Immature natural killer cell (primary cell): ENCODE measurements around the gene TNFSF10. TPM values are rescaled to one million over a fixed set of nuclear protein-coding genes. Genes with fewer than 3 reads are reported as not detected.

Experiments
- DNase-seq, 3 donors: peaks; one replicate each; pipeline ENCODE4 v3.0.0; 2022; ENCODE audit warnings: mixed read lengths in 1 of 3
- H3K27ac Mint-ChIP-seq, 6 donors: one replicate each; pipeline ENCODE4 v1.8.0; 2020; ENCODE audit warnings: mixed read lengths in 6 of 6, mild to moderate bottlenecking in 5 of 6, inconsistent platforms in 4 of 6, moderate library complexity in 3 of 6
- H3K27me3 Mint-ChIP-seq, 3 donors: one replicate each; pipeline ENCODE4 v1.8.0; 2020 to 2021; ENCODE audit warnings: low read depth in 3 of 3, mild to moderate bottlenecking in 3 of 3, mixed read lengths in 3 of 3, moderate library complexity in 3 of 3, inconsistent platforms in 1 of 3
- H3K36me3 Mint-ChIP-seq, 3 donors: one replicate each; pipeline ENCODE4 v1.8.0; 2020; ENCODE audit warnings: mixed read lengths in 3 of 3, inconsistent platforms in 2 of 3, mild to moderate bottlenecking in 2 of 3
- H3K4me1 Mint-ChIP-seq, 2 donors: one replicate each; pipeline ENCODE4 v1.8.0; 2020; ENCODE audit warnings: inconsistent platforms in 2 of 2, mild to moderate bottlenecking in 2 of 2, mixed read lengths in 2 of 2, moderate library complexity in 1 of 2
- H3K4me3 Mint-ChIP-seq, 5 donors: one replicate each; pipeline ENCODE4 v1.8.0; 2020; ENCODE audit warnings: mild to moderate bottlenecking in 5 of 5, mixed read lengths in 5 of 5, inconsistent platforms in 3 of 5, moderate library complexity in 3 of 5
- H3K9me3 Mint-ChIP-seq, 6 donors: one replicate each; pipeline ENCODE4 v1.8.0; 2020; ENCODE audit warnings: mild to moderate bottlenecking in 6 of 6, mixed read lengths in 6 of 6, inconsistent platforms in 4 of 6, moderate library complexity in 3 of 6
- polyA plus RNA-seq, 3 donors: library from polyadenylated mRNA; unstranded; fragments of 300-500 nt; fragmentation: Illumina TruSeq; gene quantifications; one replicate each; pipeline ENCODE4 v1.2.3, GENCODE V29; 2021

Gene TNFSF10
- polyA plus RNA-seq, 3 donors from 2014 or later: 30.8 to 49.7 (median 44.6) TPM

DNA sequence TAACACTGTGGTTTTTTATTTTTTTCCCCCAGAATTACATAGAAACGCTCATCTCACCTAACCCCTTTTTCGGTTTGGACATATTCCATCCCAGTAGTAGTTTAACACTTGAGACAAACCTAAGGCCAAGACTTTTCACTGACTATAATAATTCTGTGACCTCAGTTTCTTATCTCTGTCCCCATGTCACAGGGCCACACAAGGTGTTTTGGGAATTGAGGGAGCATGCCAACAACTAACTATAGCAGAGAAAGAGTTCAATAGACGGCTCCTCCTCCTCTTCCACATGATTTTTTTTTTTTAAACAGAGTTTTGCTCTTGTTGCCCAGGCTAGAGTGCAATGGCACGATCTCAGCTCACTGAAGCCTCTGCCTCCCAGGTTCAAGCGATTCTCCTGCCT, 47.5 kb downstream of the TNFSF10 start:
- Mint-ChIP-seq H3K9me3 (peaks cover 0 to 8% (median 0%) of the 10 kb centered on the region in 6 donors), H3K27me3 (peaks cover 0 to 3% (median 0%) of the 10 kb centered on the region in 3 donors), H3K4me1 (peaks cover 11 to 13% of the 10 kb centered on the region in 2 donors), H3K36me3 (peaks cover 0 to 3% (median 0%) of the 10 kb centered on the region in 3 donors), H3K4me3 (peak overlapping the region in 1 of 5 donors; percentile 1), H3K27ac (no peak overlapping the region)
- DNase-seq: no peak

- no peak for DNase-seq
- H3K36me3 Mint-ChIP-seq: peaks cover 0 to 3% (median 0%) of the 10 kb centered on the region in 3 donors
- peaks cover 5 to 7% of the 10 kb centered on the region in 2 donors for H3K4me1 Mint-ChIP-seq
- H3K4me3 Mint-ChIP-seq: no peak overlapping the region
- H3K27ac Mint-ChIP-seq: no peak overlapping the region
- peaks cover 0 to 8% (median 0%) of the 10 kb centered on the region in 6 donors for H3K9me3 Mint-ChIP-seq
- peaks cover 2 to 7% (median 4%) of the 10 kb centered on the region in 3 donors for H3K27me3 Mint-ChIP-seq
These were observed 51.3 kb downstream of the TNFSF10 start for GRCh38 chr3:172471903-172472302.

DNA sequence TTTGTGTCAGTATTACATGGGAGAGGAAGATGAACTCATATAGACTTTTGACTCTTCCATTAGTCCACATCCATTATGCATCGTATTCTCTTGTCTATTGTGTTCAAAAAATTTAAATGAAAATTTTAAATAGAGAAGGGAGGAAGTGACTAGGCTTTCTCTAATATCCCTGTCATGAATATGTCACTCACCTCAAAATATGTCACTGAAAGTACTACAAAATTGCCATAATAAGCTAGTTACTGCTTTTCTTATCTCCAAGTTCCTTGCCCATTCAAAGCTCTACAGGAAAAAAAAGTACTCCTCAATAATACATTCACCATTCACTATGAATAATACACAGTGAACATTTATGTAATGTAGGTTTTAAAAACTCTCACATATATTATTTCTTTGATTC, 52.6 kb downstream of the TNFSF10 start:
- H3K27ac Mint-ChIP-seq: no peak overlapping the region
- peaks cover 0 to 8% (median 0%) of the 10 kb centered on the region in 6 donors for H3K9me3 Mint-ChIP-seq
- H3K27me3 Mint-ChIP-seq: peaks cover 4 to 8% (median 5%) of the 10 kb centered on the region in 3 donors
- H3K4me3 Mint-ChIP-seq: no peak overlapping the region
- H3K36me3 Mint-ChIP-seq: peaks cover 0 to 3% (median 0%) of the 10 kb centered on the region in 3 donors
- no peak for DNase-seq
- no peaks in the 10 kb centered on the region for H3K4me1 Mint-ChIP-seq

DNA sequence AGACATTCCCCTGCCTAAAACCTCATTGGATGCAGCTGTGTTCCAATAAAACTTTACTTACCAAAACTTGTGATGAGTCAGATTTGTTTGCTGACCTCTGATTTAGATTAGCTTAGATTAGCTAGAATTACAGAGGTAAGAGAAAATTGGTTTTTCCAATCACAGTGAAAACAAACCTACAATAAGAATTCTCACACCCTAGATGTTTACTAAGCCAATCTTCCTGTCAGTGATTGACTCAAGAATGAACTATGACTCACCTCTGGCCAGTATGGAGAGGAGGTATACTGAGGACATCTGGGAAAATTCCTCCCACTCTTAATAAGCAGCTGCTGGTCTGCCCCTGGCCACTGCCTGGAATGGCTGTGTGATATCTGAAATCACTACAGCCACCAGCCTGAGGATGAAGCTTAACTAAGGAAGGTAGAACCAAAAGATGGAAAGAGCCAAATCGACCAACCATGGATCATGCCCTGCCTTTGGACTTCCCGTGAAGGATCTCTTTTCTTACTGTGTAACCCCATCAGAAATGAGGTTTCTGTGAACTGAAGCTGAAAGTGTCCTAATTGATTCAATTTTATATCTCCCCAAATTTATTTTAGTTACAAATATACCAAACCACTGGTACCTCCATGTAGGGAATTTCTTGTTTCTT, 55.9 kb downstream of the TNFSF10 start:
- Mint-ChIP-seq H3K9me3 (peaks cover 0 to 8% (median 0%) of the 10 kb centered on the region in 6 donors), H3K36me3 (peaks cover 0 to 3% (median 0%) of the 10 kb centered on the region in 3 donors), H3K27ac (no peak overlapping the region)

GRCh38 chr3:172466553-172467130, 56.6 kb downstream of the TNFSF10 start:
- Mint-ChIP-seq H3K27ac (no peak overlapping the region), H3K4me3 (no peak overlapping the region)

More for the DNA sequence above, 55.9 kb downstream of the TNFSF10 start:
- no peaks in the 10 kb centered on the region for H3K4me1 Mint-ChIP-seq
- no peak overlapping the region for H3K4me3 Mint-ChIP-seq
- peaks cover 4 to 9% (median 8%) of the 10 kb centered on the region in 3 donors for H3K27me3 Mint-ChIP-seq
- no peak for DNase-seq

DNA sequence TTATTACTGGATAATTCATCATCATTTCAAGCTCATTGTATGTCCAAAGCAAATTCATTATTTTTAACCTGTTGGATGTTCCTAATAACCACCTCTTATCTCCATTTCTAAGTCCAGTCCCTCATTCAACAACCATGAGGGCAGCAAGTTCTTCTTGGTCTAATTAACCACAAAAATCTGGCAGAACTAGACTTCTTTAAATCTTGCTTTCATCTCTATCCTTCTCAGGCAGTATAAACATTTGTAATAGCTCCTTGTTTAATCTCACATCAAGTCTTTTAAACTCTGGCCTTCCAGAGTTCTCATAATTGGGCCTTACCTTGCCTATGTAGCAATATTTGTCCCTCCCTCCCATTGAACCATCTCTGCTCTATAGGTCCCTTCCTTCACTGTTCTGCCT, 57.9 kb downstream of the TNFSF10 start:
- peaks cover 4 to 9% (median 8%) of the 10 kb centered on the region in 3 donors for H3K27me3 Mint-ChIP-seq
- H3K4me1 Mint-ChIP-seq: no peaks in the 10 kb centered on the region
- peaks cover 0 to 2% (median 0%) of the 10 kb centered on the region in 6 donors for H3K9me3 Mint-ChIP-seq
- H3K27ac Mint-ChIP-seq: no peak overlapping the region
- H3K36me3 Mint-ChIP-seq: no peaks in the 10 kb centered on the region
- DNase-seq: no peak
- H3K4me3 Mint-ChIP-seq: no peak overlapping the region

More at GRCh38 chr3:172466553-172467130, 56.6 kb downstream of the TNFSF10 start:
- peaks cover 0 to 3% (median 0%) of the 10 kb centered on the region in 6 donors for H3K9me3 Mint-ChIP-seq
- H3K36me3 Mint-ChIP-seq: peaks cover 0 to 3% (median 0%) of the 10 kb centered on the region in 3 donors
- no peaks in the 10 kb centered on the region for H3K4me1 Mint-ChIP-seq
- no peak for DNase-seq
- H3K27me3 Mint-ChIP-seq: peaks cover 4 to 9% (median 8%) of the 10 kb centered on the region in 3 donors

- H3K27ac Mint-ChIP-seq: no peak overlapping the region
- H3K4me3 Mint-ChIP-seq: no peak overlapping the region
- no peaks in the 10 kb centered on the region for H3K36me3 Mint-ChIP-seq
- no peak for DNase-seq
- no peaks in the 10 kb centered on the region for H3K4me1 Mint-ChIP-seq
- no peaks in the 10 kb centered on the region for H3K9me3 Mint-ChIP-seq
- H3K27me3 Mint-ChIP-seq: peaks cover 3 to 9% (median 8%) of the 10 kb centered on the region in 3 donors
These were observed 58.9 kb downstream of the TNFSF10 start for GRCh38 chr3:172464306-172464705.

DNA sequence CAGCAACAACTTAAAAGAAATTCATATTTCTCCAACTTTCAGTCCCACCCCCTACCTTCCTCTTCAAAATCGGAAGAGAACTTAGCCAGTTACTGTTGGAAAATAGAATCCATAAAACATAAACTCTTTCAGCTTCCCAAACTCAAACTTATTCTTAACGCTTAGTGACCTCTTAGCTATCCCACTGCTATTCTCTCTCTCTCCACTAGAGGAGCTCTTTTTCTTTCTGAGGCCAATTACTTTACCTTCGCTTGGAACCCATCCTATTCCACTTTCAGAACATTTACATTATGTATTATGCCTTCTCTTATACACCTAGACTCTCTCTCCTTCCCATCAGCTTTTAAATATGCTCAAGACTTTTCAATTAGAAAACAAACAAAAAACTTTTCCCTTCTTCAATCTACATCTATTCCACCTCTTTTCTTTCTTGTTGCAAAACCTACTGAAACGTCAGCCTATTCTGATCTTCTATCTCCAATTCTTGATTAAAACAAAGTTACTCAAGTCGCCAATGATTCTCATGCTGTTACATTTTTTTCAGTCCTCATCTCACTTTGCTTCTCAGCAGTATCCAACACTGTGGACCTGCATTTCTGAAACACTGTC, 61.6 kb downstream of the TNFSF10 start:
- H3K4me1 Mint-ChIP-seq: no peaks in the 10 kb centered on the region
- H3K36me3 Mint-ChIP-seq: no peaks in the 10 kb centered on the region
- H3K27ac Mint-ChIP-seq: no peak overlapping the region
- H3K9me3 Mint-ChIP-seq: no peaks in the 10 kb centered on the region
- peaks cover 0 to 5% (median under 1%) of the 10 kb centered on the region in 3 donors for H3K27me3 Mint-ChIP-seq
- DNase-seq: peak in 2 of 3 donors; percentile 32 to 35
- H3K4me3 Mint-ChIP-seq: no peak overlapping the region

- Mint-ChIP-seq H3K9me3 (no peaks in the 10 kb centered on the region), H3K4me1 (no peaks in the 10 kb centered on the region), H3K4me3 (no peak overlapping the region), H3K27me3 (peaks cover 2 to 11% (median 5%) of the 10 kb centered on the region in 3 donors), H3K27ac (no peak overlapping the region), H3K36me3 (no peaks in the 10 kb centered on the region)
- DNase-seq: no peak
These were observed 66.8 kb downstream of the TNFSF10 start for GRCh38 chr3:172456404-172456803.

Other genes with a start within 250 kb of the TNFSF10 start
- gene GHSR, start 75.0 kb downstream of the TNFSF10 start, polyA plus RNA-seq: 1 to 10 TPM in 2 of 3 donors, not detected in 1; 2.1 to 4.3 TPM
- gene NCEH1, start 187.6 kb upstream of the TNFSF10 start, polyA plus RNA-seq: 1 to 10 TPM; 3.0 to 7.1 (median 4.5) TPM
- gene ECT2, start 227.3 kb upstream of the TNFSF10 start, polyA plus RNA-seq: 1 to 10 TPM; 2.7 to 4.8 (median 2.8) TPM